ENCODE measurements around the gene TMEM47.

Gene TMEM47

DNA sequence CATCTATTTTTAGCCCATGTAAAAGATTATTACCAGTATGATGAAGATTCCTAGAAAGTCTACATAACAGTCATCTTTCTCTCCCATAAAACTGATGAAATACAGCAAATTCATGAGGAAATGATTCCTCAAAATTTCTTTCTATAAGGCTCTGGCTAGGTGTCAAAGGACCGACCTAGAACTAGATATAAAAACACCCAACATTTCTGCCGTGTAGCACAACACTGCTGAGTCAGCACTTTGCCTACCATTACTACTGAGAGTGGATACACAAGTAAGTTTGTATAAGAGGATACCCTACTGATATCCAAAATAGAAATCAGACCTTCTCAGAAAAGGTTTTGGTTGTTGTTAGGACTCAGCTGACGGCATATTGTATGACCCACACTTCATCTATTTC lies 24.7 kb downstream of the TMEM47 start:
- H3K4me3 ChIP-seq (ENCODE audit: low read depth, low read length), result no peak overlapping the region
- TF ChIP-seq, protein P1, sequence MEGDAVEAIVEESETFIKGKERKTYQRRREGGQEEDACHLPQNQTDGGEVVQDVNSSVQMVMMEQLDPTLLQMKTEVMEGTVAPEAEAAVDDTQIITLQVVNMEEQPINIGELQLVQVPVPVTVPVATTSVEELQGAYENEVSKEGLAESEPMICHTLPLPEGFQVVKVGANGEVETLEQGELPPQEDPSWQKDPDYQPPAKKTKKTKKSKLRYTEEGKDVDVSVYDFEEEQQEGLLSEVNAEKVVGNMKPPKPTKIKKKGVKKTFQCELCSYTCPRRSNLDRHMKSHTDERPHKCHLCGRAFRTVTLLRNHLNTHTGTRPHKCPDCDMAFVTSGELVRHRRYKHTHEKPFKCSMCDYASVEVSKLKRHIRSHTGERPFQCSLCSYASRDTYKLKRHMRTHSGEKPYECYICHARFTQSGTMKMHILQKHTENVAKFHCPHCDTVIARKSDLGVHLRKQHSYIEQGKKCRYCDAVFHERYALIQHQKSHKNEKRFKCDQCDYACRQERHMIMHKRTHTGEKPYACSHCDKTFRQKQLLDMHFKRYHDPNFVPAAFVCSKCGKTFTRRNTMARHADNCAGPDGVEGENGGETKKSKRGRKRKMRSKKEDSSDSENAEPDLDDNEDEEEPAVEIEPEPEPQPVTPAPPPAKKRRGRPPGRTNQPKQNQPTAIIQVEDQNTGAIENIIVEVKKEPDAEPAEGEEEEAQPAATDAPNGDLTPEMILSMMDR (IDR thresholded peaks at IDR 0.05; ENCODE audit: insufficient read depth, low read depth, low read length, missing control alignments), result no peak
- no peak for DNase-seq (ENCODE audit: low read depth)

DNA sequence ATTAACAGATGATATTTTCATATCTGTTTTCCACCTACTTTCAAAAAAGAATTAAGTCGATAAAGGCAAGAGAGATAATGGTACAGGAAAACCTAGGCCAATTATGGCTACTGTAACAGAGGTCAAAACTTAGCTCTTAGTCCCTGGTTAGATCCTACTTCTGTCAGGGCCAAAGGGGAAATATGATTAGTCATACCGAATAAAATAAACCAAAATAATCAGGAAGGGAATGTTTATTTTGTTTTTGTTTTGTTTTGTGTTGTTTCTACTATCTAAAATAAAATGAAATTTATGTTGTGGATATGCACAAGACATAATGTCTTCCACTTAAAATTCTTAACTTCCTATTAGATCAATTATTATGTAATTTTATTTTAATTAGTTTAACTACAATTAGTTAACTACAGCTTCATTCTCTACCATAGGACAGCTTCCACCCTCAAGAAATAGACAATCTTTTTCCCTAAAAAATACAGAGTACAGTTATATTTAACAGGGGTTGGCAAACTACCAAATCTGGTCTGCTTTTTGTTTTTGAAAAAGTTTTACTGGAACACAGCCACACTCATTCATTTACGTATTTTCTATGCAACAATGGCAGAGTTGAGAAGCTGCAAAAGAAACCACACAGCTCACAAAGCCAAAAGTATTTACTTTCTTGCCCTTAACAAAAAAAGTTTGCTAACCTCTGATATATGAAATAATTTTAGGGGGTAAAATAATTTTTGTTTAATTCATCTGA lies 25.4 kb downstream of the TMEM47 start:
- DNase-seq (ENCODE audit: low read depth), result no peak
- TF ChIP-seq, protein P1 (IDR thresholded peaks at IDR 0.05; ENCODE audit: insufficient read depth, low read depth, low read length, missing control alignments), result no peak
- H3K4me3 ChIP-seq (ENCODE audit: low read depth, low read length), result no peak overlapping the region

DNA sequence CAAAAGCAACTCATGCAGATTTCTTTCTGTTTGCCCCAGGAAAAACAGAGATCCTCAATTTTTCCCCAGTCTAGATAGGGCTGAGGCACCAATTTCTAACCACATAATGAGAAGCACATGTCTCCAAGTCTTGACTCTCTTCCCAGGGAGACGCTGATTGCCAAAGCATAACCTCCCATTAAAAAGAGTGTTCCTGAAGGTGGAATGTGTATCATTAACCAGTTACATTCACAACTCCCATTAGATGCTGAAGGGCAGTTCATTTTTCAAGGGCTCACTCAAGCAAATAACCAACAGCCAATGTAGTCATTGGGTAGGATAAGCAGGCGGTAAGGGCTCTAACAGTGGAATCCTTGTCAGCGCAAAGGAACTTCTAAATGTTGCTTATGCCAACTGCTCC lies 27.5 kb downstream of the TMEM47 start:
- TF ChIP-seq, protein P1 (IDR thresholded peaks at IDR 0.05; ENCODE audit: insufficient read depth, low read depth, low read length, missing control alignments), result no peak
- no peak overlapping the region for H3K4me3 ChIP-seq (ENCODE audit: low read depth, low read length)
- DNase-seq (ENCODE audit: low read depth), result no peak

- DNase-seq (ENCODE audit: low read depth), result no peak
- TF ChIP-seq, protein P1 (IDR thresholded peaks at IDR 0.05; ENCODE audit: insufficient read depth, low read depth, low read length, missing control alignments), result no peak
- H3K4me3 ChIP-seq (ENCODE audit: low read depth, low read length), result no peak overlapping the region
Measured at GRCh38 chrX:34624416-34624815, 32.7 kb downstream of the TMEM47 start.

DNA sequence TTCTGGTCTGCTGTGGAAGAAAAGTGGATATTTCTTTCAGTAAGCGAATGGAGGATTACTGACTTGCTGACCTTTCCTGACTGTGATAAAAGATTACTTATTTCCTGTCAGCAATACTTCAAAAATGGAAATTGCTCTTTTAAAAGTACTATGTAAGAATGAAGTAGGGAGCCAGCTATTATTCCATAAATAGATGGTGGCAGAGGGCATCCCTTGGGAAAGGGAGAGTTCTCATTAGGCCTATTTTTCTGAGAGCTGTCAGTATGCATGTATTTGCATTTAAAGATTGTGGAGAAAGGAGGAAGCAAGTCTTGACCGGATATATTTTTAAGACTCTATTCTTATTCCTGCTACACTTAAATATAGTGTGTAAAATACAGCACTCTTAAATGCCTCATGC lies 37.2 kb downstream of the TMEM47 start:
- TF ChIP-seq, protein P1 (IDR thresholded peaks at IDR 0.05; ENCODE audit: insufficient read depth, low read depth, low read length, missing control alignments), result no peak
- DNase-seq (ENCODE audit: low read depth), result no peak

DNA sequence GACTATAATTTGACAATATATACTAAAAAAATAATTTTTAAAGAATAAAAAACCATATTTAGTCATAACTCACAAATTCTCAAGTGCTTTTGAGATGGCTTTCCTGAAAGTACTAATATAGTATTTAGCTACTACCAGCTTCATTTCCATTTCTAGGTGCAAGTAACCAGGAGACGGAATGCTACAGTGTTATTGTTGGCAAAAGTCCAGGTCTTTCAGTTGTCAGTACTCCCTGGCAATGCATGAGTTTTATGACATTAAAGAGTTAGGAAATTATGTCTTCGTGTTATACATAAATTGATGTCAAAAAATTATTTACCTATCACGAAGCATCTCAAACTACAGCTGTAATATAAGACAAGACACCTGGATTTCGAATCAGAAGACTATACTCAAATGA lies 45.0 kb downstream of the TMEM47 start:
- no peak overlapping the region for H3K4me3 ChIP-seq (ENCODE audit: low read depth, low read length)
- TF ChIP-seq, protein P1 (IDR thresholded peaks at IDR 0.05; ENCODE audit: insufficient read depth, low read depth, low read length, missing control alignments), result no peak
- no peak for DNase-seq (ENCODE audit: low read depth)

More for the DNA sequence above, 37.2 kb downstream of the TMEM47 start:
- H3K4me3 ChIP-seq (ENCODE audit: low read depth, low read length), result no peak overlapping the region

DNA sequence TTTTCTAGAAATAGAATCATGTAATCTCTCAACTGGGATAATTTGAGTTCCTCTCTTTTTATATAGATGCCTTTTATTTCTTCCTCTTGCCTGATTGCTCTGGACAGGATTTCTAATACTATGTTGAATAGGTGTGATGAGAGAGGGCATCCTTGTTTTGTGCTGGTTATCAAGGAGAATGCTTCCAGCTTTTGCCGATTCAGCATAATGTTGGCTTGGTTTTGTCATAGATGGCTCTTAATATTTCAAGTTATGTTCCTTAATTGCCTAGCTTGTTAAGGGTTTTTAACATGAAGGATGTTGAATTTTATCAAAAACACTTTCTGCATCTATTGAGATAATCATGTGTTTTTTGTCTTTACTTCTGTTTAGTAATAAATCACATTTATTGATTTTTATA lies 58.7 kb downstream of the TMEM47 start:
- no peak overlapping the region for H3K4me3 ChIP-seq (ENCODE audit: low read depth, low read length)
- TF ChIP-seq, protein P1 (IDR thresholded peaks at IDR 0.05; ENCODE audit: insufficient read depth, low read depth, low read length, missing control alignments), result no peak
- DNase-seq (ENCODE audit: low read depth), result no peak
